Coronary artery (tissue), 2 donors: ENCODE data around the gene TIMM10.

Experiments
- DNase-seq: peaks from one replicate; pipeline ENCODE4 v3.0.0-alpha.2; 2017; ENCODE audit warnings: low spot score
- H3K27ac ChIP-seq, 2 donors: fragments of 200-600 bp; sonication (generic); one replicate each; pipeline ENCODE4 v1.5.1; 2016 to 2019
- H3K4me3 ChIP-seq: fragments of 200-600 bp; sonication (generic); 2 replicates; pipeline ENCODE4 v1.5.1; 2016; ENCODE audit warnings: mild to moderate bottlenecking, moderate library complexity
- CTCF ChIP-seq: fragments of 200-600 bp; sonication (generic); IDR thresholded peaks from one replicate; pipeline ENCODE4 v1.5.1; 2019; ENCODE audit warnings: antibody characterized with exemption

The TIMM10 gene

GRCh38 chr11:57551941-57552340 lies 21.4 kb upstream of the TIMM10 start:
- DNase-seq: no peak
- Histone ChIP-seq H3K4me3 (no peak overlapping the region), H3K27ac (no peak overlapping the region)
- TF ChIP-seq CTCF: no peak

- Histone ChIP-seq H3K27ac (no peak overlapping the region), H3K4me3 (no peak overlapping the region)
- TF ChIP-seq CTCF: no peak
- DNase-seq: no peak
These were observed 19.4 kb upstream of the TIMM10 start for GRCh38 chr11:57549983-57550382.

GRCh38 chr11:57547854-57548377 lies 17.4 kb upstream of the TIMM10 start:
- TF ChIP-seq CTCF: no peak
- H3K4me3 ChIP-seq: no peak overlapping the region
- no peak for DNase-seq

GRCh38 chr11:57546869-57547475 lies 16.4 kb upstream of the TIMM10 start:
- H3K4me3 ChIP-seq: no peak overlapping the region
- no peak overlapping the region for H3K27ac ChIP-seq
- no peak for TF ChIP-seq CTCF
- no peak for DNase-seq

More at GRCh38 chr11:57547854-57548377, 17.4 kb upstream of the TIMM10 start:
- no peak overlapping the region for H3K27ac ChIP-seq

- no peak for TF ChIP-seq CTCF
- H3K4me3 ChIP-seq: no peak overlapping the region
- H3K27ac ChIP-seq: no peak overlapping the region
- no peak for DNase-seq
These were observed 15.9 kb upstream of the TIMM10 start for GRCh38 chr11:57546451-57546850.

- no peak overlapping the region for H3K4me3 ChIP-seq
- no peak for TF ChIP-seq CTCF
- no peak overlapping the region for H3K27ac ChIP-seq
- no peak for DNase-seq
These were observed 15.3 kb upstream of the TIMM10 start for GRCh38 chr11:57545883-57546282.

- Histone ChIP-seq H3K4me3 (no peak overlapping the region), H3K27ac (no peak overlapping the region)
- no peak for TF ChIP-seq CTCF
- no peak for DNase-seq
These were observed 14.0 kb upstream of the TIMM10 start for GRCh38 chr11:57544566-57544965.
